Lung (tissue), 12 donors: ENCODE data around the gene STMN1. TPM values are rescaled to one million over a fixed set of nuclear protein-coding genes. Genes with fewer than 3 reads are reported as not detected.

Experiments
- ATAC-seq: fragments of 200-7000 bp; cut with Tn5 transposase; one replicate; pipeline ENCODE4 v1.9.1; 2020; ENCODE audit warnings: moderate number of reproducible peaks; ENCODE audit not compliant: insufficient read depth, low FRiP score
- DNase-seq, 3 donors: peaks; one replicate each; pipeline ENCODE4 v3.0.0-alpha.2; 2013 to 2017
- H3K27ac ChIP-seq, 2 donors: one replicate each; pipeline ENCODE4 v1.5.1; 2013; ENCODE audit warnings: mild to moderate bottlenecking in 2 of 2, moderate library complexity in 2 of 2, control low read depth in 1 of 2, inconsistent platforms in 1 of 2, low read depth in 1 of 2, low read length in 1 of 2
- H3K27me3 ChIP-seq, 3 donors: one replicate each; pipeline ENCODE4 v1.5.1; 2013; ENCODE audit warnings: low read length in 2 of 3; ENCODE audit not compliant: control insufficient read depth in 3 of 3, insufficient read depth in 3 of 3
- H3K36me3 ChIP-seq, 4 donors: one replicate each; pipeline ENCODE4 v1.5.1; 2013; ENCODE audit warnings: low read length in 4 of 4, mild to moderate bottlenecking in 1 of 4, moderate library complexity in 1 of 4; ENCODE audit not compliant: control insufficient read depth in 4 of 4, insufficient read depth in 4 of 4
- H3K4me1 ChIP-seq, 5 donors: one replicate each; pipeline ENCODE4 v1.5.1; 2013; ENCODE audit warnings: low read length in 5 of 5, mild to moderate bottlenecking in 2 of 5, moderate library complexity in 1 of 5; ENCODE audit not compliant: control insufficient read depth in 5 of 5, insufficient read depth in 5 of 5
- H3K4me3 ChIP-seq: one replicate; pipeline ENCODE4 v1.5.1; 2013; ENCODE audit warnings: mild to moderate bottlenecking, control low read depth, moderate library complexity
- H3K9ac ChIP-seq, 2 donors: one replicate each; pipeline ENCODE4 v1.5.1; 2013; ENCODE audit warnings: low read length in 2 of 2, control low read depth in 1 of 2; ENCODE audit not compliant: insufficient read depth in 1 of 2
- H3K9me3 ChIP-seq, 4 donors: one replicate each; pipeline ENCODE4 v1.5.1; 2013; ENCODE audit warnings: low read length in 3 of 4, mild to moderate bottlenecking in 1 of 4, moderate library complexity in 1 of 4; ENCODE audit not compliant: control insufficient read depth in 4 of 4, insufficient read depth in 3 of 4
- WGBS, 2 donors: extraction: QIAGEN DNeasy Blood & Tissue Kit; methylation state at CpG; one replicate each; pipeline ENCODE4 v1.1.7; 2013; 5-methylcytosine and 5-hydroxymethylcytosine counted together
- polyA plus RNA-seq, 2 donors: library from polyadenylated mRNA; stranded (reverse); fragments of 200-250 nt; gene quantifications; one replicate each; pipeline ENCODE4 v1.2.1, GENCODE V29; 2013
- total RNA-seq, 2 donors: library from RNA; depleted of rRNA in 1 of 2; stranded (reverse); fragments of >200 nt in 1 of 2; gene quantifications; one replicate each; pipeline ENCODE4 v1.2.1, GENCODE V29; 2014 to 2021
- TF ChIP-seq, protein P1 (sequence below): IDR thresholded peaks from 2 replicates; pipeline ENCODE4 v1.5.1; 2012; ENCODE audit warnings: mild to moderate bottlenecking; ENCODE audit errors: control extremely low read depth, extremely low read depth
- donor health status: control.
- donor health status: control.
- donor health status: Bipolar disorder and iron deficiency.
- donor health status: healthy.
- donor health status: DM: yes; HTN: yes; CAD: no.

Gene STMN1
- total and polyA plus RNA-seq, 4 donors: 18.5 to 118 (median 51.3) TPM

DNA sequence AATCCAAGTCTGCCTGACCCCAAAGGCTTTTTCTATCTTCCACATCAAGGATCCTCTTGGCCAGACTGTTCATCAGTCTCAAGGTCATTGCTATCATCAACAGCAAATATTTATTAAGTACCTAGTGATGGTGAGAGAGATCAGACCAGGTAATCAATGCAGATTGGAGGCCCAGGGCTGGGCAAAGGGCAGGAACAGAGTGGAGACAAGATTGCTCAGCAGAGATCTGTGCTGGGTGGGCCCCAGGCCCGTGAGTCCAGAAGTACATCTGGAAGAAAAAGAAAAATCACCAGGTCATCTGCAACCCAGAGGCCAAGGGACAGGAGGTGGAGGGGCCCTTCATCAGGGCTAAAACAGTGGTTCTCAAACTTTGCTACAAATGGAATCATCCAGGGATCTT, 20.6 kb downstream of the STMN1 start:
- TF ChIP-seq, protein P1, sequence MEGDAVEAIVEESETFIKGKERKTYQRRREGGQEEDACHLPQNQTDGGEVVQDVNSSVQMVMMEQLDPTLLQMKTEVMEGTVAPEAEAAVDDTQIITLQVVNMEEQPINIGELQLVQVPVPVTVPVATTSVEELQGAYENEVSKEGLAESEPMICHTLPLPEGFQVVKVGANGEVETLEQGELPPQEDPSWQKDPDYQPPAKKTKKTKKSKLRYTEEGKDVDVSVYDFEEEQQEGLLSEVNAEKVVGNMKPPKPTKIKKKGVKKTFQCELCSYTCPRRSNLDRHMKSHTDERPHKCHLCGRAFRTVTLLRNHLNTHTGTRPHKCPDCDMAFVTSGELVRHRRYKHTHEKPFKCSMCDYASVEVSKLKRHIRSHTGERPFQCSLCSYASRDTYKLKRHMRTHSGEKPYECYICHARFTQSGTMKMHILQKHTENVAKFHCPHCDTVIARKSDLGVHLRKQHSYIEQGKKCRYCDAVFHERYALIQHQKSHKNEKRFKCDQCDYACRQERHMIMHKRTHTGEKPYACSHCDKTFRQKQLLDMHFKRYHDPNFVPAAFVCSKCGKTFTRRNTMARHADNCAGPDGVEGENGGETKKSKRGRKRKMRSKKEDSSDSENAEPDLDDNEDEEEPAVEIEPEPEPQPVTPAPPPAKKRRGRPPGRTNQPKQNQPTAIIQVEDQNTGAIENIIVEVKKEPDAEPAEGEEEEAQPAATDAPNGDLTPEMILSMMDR: no peak
- DNase-seq (no peak), ATAC-seq (no peak)

DNA sequence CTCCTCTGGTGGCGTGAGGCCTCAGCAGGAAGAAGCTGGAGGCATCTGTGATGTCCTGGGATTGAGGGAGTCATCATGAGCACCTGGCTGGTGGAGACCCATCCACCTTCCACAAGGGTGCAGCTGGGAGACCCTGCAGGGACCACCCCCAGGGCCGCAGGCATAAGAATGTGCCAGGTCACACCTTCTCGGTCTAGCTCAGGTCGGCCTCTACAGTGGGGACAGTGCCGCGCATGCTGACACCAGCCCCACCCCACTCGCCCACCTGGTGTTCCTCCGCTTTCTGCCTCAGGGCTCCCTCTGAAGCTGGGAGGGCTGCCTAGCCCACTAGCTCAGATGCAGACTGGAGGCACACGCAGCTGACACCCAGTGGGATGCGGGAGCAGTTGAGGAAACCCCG, 25.0 kb downstream of the STMN1 start:
- no peak for ATAC-seq
- Histone ChIP-seq H3K27me3 (no peaks in the 10 kb centered on the region), H3K4me3 (no peak overlapping the region), H3K9ac (no peak overlapping the region), H3K9me3 (no peaks in the 10 kb centered on the region), H3K27ac (no peak overlapping the region), H3K36me3 (no peaks in the 10 kb centered on the region), H3K4me1 (peaks cover 0 to 2% (median 0%) of the 10 kb centered on the region in 5 donors)
- no peak for DNase-seq
- 93 to 94% methylated on average over 11 of the region's 11 CpGs for WGBS, 2 donors
- TF ChIP-seq, protein P1: no peak

More for the DNA sequence above, 20.6 kb downstream of the STMN1 start:
- 83 to 90% methylated on average over 1 of the region's 1 CpG for WGBS, 2 donors
- Histone ChIP-seq H3K4me3 (no peak overlapping the region), H3K27ac (no peak overlapping the region), H3K4me1 (peaks cover 0 to 11% (median 2%) of the 10 kb centered on the region in 5 donors), H3K27me3 (no peaks in the 10 kb centered on the region), H3K9ac (no peak overlapping the region), H3K36me3 (peaks cover 0 to 8% (median 0%) of the 10 kb centered on the region in 4 donors), H3K9me3 (no peaks in the 10 kb centered on the region)

DNA sequence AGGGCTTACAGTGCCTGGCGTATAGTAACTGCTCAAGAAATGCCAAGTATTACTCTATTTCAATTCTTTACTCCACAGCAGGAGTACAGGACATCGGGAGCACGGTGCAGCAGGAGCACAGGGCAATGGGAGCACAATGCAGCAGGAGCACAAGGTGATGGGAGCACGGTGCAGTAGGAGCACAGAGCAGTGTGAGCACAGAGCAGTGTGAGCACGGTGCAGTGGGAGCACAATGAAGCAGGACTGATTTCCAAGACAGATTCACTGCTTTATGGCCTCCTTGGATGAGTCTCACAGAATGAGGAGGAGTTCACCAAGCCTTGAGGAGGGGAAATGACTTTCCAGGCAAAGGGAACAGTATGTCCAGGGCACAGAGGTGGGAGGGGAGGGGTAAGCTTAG, 25.7 kb downstream of the STMN1 start:
- DNase-seq (no peak), ATAC-seq (no peak)
- Histone ChIP-seq H3K27me3 (no peaks in the 10 kb centered on the region), H3K27ac (no peak overlapping the region), H3K4me1 (peaks cover 0 to 6% (median 0%) of the 10 kb centered on the region in 5 donors), H3K9me3 (no peaks in the 10 kb centered on the region), H3K36me3 (no peaks in the 10 kb centered on the region), H3K9ac (no peak overlapping the region), H3K4me3 (no peak overlapping the region)
- WGBS, 2 donors: 95 to 96% methylated on average over 5 of the region's 5 CpGs
- TF ChIP-seq, protein P1: no peak

DNA sequence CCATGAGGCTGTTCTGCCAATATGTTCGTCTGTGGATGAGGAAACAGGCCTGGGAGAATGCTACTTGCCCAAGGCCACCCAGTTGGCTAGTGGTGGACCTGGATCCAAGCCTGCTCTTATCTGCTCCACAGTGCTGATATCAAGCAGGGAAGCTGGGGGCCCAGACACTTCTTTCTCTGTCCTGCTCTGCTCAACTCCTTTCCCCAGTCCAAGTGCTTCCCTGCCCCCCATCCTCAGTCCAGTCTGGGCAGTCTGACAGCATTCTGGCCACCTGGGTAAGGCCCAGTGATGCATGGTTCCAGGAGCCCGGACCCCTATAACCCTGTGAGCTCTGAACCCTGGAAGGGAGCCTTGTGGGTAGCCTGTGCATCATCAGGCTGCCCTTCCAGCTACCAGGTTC, 26.5 kb downstream of the STMN1 start:
- Histone ChIP-seq H3K4me1 (peaks cover 0 to 11% (median 0%) of the 10 kb centered on the region in 5 donors), H3K27me3 (no peaks in the 10 kb centered on the region), H3K36me3 (no peaks in the 10 kb centered on the region), H3K4me3 (no peak overlapping the region), H3K27ac (no peak overlapping the region), H3K9ac (no peak overlapping the region), H3K9me3 (no peaks in the 10 kb centered on the region)
- 66 to 83% methylated on average over 2 of the region's 2 CpGs for WGBS, 2 donors
- ATAC-seq (no peak), DNase-seq (no peak)
- TF ChIP-seq, protein P1: no peak
